GM23338 (cell line): ENCODE results near the gene ZHX3. TPM values are rescaled to one million over a fixed set of nuclear protein-coding genes. Genes with fewer than 3 reads are reported as not detected.
A peak's percentile ranks its signal among the peaks of the same experiment; 100 is the strongest.

Source experiments
- ATAC-seq: fragments of 200-7000 bp; cut with Tn5 transposase; 3 replicates; pipeline ENCODE4 v1.9.1; 2020
- DNase-seq: peaks from one replicate; pipeline ENCODE4 v3.0.0-alpha.2; 2015; ENCODE audit warnings: low spot score
- H2AFZ ChIP-seq: fragments of 200-600 bp; sonication (generic); 2 replicates; pipeline ENCODE4 v1.8.0; 2016; ENCODE audit warnings: antibody characterized with exemption, mild to moderate bottlenecking, moderate library complexity
- H3F3A ChIP-seq: fragments of 200-600 bp; sonication (generic); replicated peaks from 2 replicates; pipeline ENCODE4 v1.8.0; 2017; ENCODE audit warnings: antibody characterized with exemption, mixed run types, low read depth
- H3K27ac ChIP-seq: fragments of 200-600 bp; sonication (generic); 2 replicates; pipeline ENCODE4 v1.6.1; 2016; ENCODE audit warnings: low read depth
- H3K27me3 ChIP-seq: fragments of 200-600 bp; sonication (generic); 2 replicates; pipeline ENCODE4 v1.8.0; 2016; ENCODE audit warnings: mild to moderate bottlenecking, mixed run types, moderate library complexity; ENCODE audit not compliant: insufficient read depth
- H3K36me3 ChIP-seq: fragments of 200-600 bp; sonication (generic); 2 replicates; pipeline ENCODE4 v1.8.0; 2016; ENCODE audit warnings: mild to moderate bottlenecking; ENCODE audit not compliant: insufficient read depth
- H3K4me1 ChIP-seq: fragments of 200-600 bp; sonication (generic); 2 replicates; pipeline ENCODE4 v1.8.0; 2016; ENCODE audit warnings: mild to moderate bottlenecking, moderate library complexity; ENCODE audit not compliant: insufficient read depth
- H3K4me2 ChIP-seq: fragments of 200-600 bp; sonication (generic); 2 replicates; pipeline ENCODE4 v1.7.1; 2017; ENCODE audit warnings: mixed run types
- H3K4me3 ChIP-seq: fragments of 200-600 bp; sonication (generic); 2 replicates; pipeline ENCODE4 v1.6.1; 2016; ENCODE audit warnings: mixed run types
- H3K79me2 ChIP-seq: fragments of 200-600 bp; sonication (generic); replicated peaks from 2 replicates; pipeline ENCODE4 v1.8.0; 2017; ENCODE audit warnings: mild to moderate bottlenecking; ENCODE audit not compliant: insufficient read depth
- H3K9me2 ChIP-seq: fragments of 200-600 bp; sonication (generic); 2 replicates; pipeline ENCODE4 v1.8.0; 2017; ENCODE audit not compliant: insufficient read depth
- H4K20me1 ChIP-seq: fragments of 200-600 bp; sonication (generic); replicated peaks from 2 replicates; pipeline ENCODE4 v1.8.0; 2017; ENCODE audit warnings: mild to moderate bottlenecking; ENCODE audit not compliant: insufficient read depth
- H3K27ac Mint-ChIP-seq: 2 replicates; pipeline ENCODE4 v1.8.0; 2020; ENCODE audit warnings: inconsistent platforms, mild to moderate bottlenecking, moderate library complexity, mixed read lengths
- H3K27me3 Mint-ChIP-seq: 3 replicates; pipeline ENCODE4 v1.8.0; 2022; ENCODE audit warnings: low read depth, mild to moderate bottlenecking, moderate library complexity, mixed read lengths, inconsistent platforms; ENCODE audit not compliant: insufficient read depth, poor library complexity
- H3K36me3 Mint-ChIP-seq: 3 replicates; pipeline ENCODE4 v1.8.0; 2021; ENCODE audit warnings: low read depth, mild to moderate bottlenecking, inconsistent platforms, moderate library complexity, mixed read lengths
- H3K4me1 Mint-ChIP-seq: 3 replicates; pipeline ENCODE4 v1.8.0; 2020; ENCODE audit warnings: mild to moderate bottlenecking, inconsistent platforms, mixed read lengths
- H3K4me3 Mint-ChIP-seq: 3 replicates; pipeline ENCODE4 v1.8.0; 2021; ENCODE audit warnings: moderate library complexity, mild to moderate bottlenecking, inconsistent platforms, mixed read lengths
- H3K9me3 Mint-ChIP-seq: 3 replicates; pipeline ENCODE4 v1.8.0; 2020; ENCODE audit warnings: moderate library complexity, mild to moderate bottlenecking, inconsistent platforms, mixed read lengths
- CREB1 ChIP-seq: fragments of 250-450 bp; sonication (Bioruptor Pico); IDR thresholded peaks from 2 replicates; pipeline ENCODE4 v1.5.0; 2020; ENCODE audit warnings: low read depth, mild to moderate bottlenecking, moderate library complexity
- CTCF ChIP-seq, 2 experiments: fragments of 200-600 bp in 1 of 2; sonication (generic) in 1 of 2; conservative IDR thresholded peaks; 2 replicates each; pipeline versions ENCODE4 v1.5.1 to v1.6.1; 2016 to 2017; ENCODE audit warnings: antibody characterized with exemption in 2 of 2, low read depth in 2 of 2, mild to moderate bottlenecking in 2 of 2, moderate library complexity in 1 of 2
- ETS1 ChIP-seq: IDR thresholded peaks from 2 replicates; pipeline ENCODE4 v1.6.1; 2016; ENCODE audit warnings: antibody characterized with exemption
- JUNB ChIP-seq: IDR thresholded peaks from one replicate; pipeline ENCODE4 v1.6.1; 2016; ENCODE audit warnings: antibody characterized with exemption; ENCODE audit not compliant: unreplicated experiment
- NANOG ChIP-seq: IDR thresholded peaks from 2 replicates; pipeline ENCODE4 v1.6.1; 2016; ENCODE audit warnings: antibody characterized with exemption, borderline replicate concordance
- POLR2AphosphoS5 ChIP-seq: IDR thresholded peaks from 2 replicates; pipeline ENCODE4 v1.6.1; 2016; ENCODE audit warnings: antibody characterized with exemption, low read depth
- REST ChIP-seq: IDR thresholded peaks from one replicate; pipeline ENCODE4 v1.6.1; 2018; ENCODE audit warnings: antibody characterized with exemption; ENCODE audit not compliant: unreplicated experiment
- STAT1 ChIP-seq: IDR thresholded peaks from one replicate; pipeline ENCODE4 v1.6.1; 2016; ENCODE audit warnings: antibody characterized with exemption; ENCODE audit not compliant: unreplicated experiment
- ZNF331 ChIP-seq: fragments of 250-450 bp; sonication (Bioruptor Pico); IDR thresholded peaks from 2 replicates; pipeline ENCODE4 v1.5.0; 2020; ENCODE audit warnings: low read depth, mild to moderate bottlenecking, moderate library complexity
- polyA plus RNA-seq: library from polyadenylated mRNA; unstranded; fragments of >200 nt; fragmentation: Nextera tagmentation; extraction: Ambion mirVana; gene quantifications from 2 replicates; pipeline ENCODE4 v1.2.1, GENCODE V29; 2016
- total RNA-seq: library from RNA; depleted of rRNA; stranded (reverse); fragments of >200 nt; shearing (Covaris generic); gene quantifications from 2 replicates; pipeline ENCODE4 v1.2.3, GENCODE V29; 2014

The ZHX3 gene
- total and polyA plus RNA-seq, 2 experiments from 2014 or later, result 1.7 to 2.8 TPM

- H3K27ac ChIP-seq, result no peak overlapping the region
- H2AFZ ChIP-seq, result no peak overlapping the region
- H3K4me2 ChIP-seq, result no peak overlapping the region
- no peak for DNase-seq
- peaks cover 93% of the 10 kb centered on the region for H3K36me3 Mint-ChIP-seq
- H3K27ac Mint-ChIP-seq, result no peak overlapping the region
- H3K27me3 ChIP-seq, result no peaks in the 10 kb centered on the region
- TF ChIP-seq JUNB (no peak), STAT1 (no peak), CTCF (conservative IDR thresholded peaks at IDR 0.05; ENCODE audit: low read depth in 2 of 2) (no peak)
- peaks cover 3% of the 10 kb centered on the region; the same call in 1 of the 2 replicates for H3F3A ChIP-seq
- H3K4me3 ChIP-seq, result no peak overlapping the region
- peaks cover 3% of the 10 kb centered on the region for H4K20me1 ChIP-seq
- H3K4me1 Mint-ChIP-seq, result no peaks in the 10 kb centered on the region
- H3K9me2 ChIP-seq, result no peaks in the 10 kb centered on the region
- no peaks in the 10 kb centered on the region for H3K4me1 ChIP-seq
- peak; percentile 34; the same call in 2 of the 3 replicates for ATAC-seq
- peaks cover 19% of the 10 kb centered on the region for H3K36me3 ChIP-seq
- no peaks in the 10 kb centered on the region for H3K9me3 Mint-ChIP-seq
- no peak overlapping the region for H3K4me3 Mint-ChIP-seq
- H3K79me2 ChIP-seq, result no peaks in the 10 kb centered on the region
- peaks cover 14% of the 10 kb centered on the region for H3K27me3 Mint-ChIP-seq
Measured at GRCh38 chr20:41167481-41168253, 149.9 kb downstream of the ZHX3 start.

- H3K36me3 Mint-ChIP-seq, result peaks cover 94% of the 10 kb centered on the region
- peaks cover 12% of the 10 kb centered on the region for H3K27me3 Mint-ChIP-seq
- H3K4me1 Mint-ChIP-seq, result no peaks in the 10 kb centered on the region
- TF ChIP-seq JUNB, result no peak
- TF ChIP-seq CREB1 (CRISPR knock-in tag), result no peak
- no peak for TF ChIP-seq POLR2AphosphoS5
- no peak for TF ChIP-seq NANOG
- TF ChIP-seq ZNF331 (CRISPR knock-in tag), result no peak
- TF ChIP-seq CTCF (conservative IDR thresholded peaks at IDR 0.05; ENCODE audit: low read depth in 2 of 2), result no peak
- no peak for TF ChIP-seq ETS1
- no peak for TF ChIP-seq REST
Measured at GRCh38 chr20:41167118-41167470, 150.4 kb downstream of the ZHX3 start.

More at GRCh38 chr20:41167118-41167470, 150.4 kb downstream of the ZHX3 start:
- no peaks in the 10 kb centered on the region for H3K9me3 Mint-ChIP-seq
- Histone ChIP-seq H3K9me2 (no peaks in the 10 kb centered on the region), H3K27ac (no peak overlapping the region), H3F3A (no peaks in the 10 kb centered on the region), H3K36me3 (peaks cover 19% of the 10 kb centered on the region), H3K27me3 (no peaks in the 10 kb centered on the region), H4K20me1 (peaks cover 3% of the 10 kb centered on the region), H3K4me1 (no peaks in the 10 kb centered on the region), H3K79me2 (no peaks in the 10 kb centered on the region), H3K4me2 (no peak overlapping the region), H2AFZ (no peak overlapping the region), H3K4me3 (no peak overlapping the region)
- no peak overlapping the region for H3K27ac Mint-ChIP-seq
- no peak for DNase-seq
- no peak for ATAC-seq
- H3K4me3 Mint-ChIP-seq, result no peak overlapping the region
